HEK293T (cell line): ENCODE measurements around the gene TPK1.

Source experiments
- ARNT ChIP-seq: fragments of 450-650 bp; IDR thresholded peaks from 2 replicates; pipeline ENCODE4 v1.6.1; 2017; ENCODE audit warnings: mild to moderate bottlenecking
- CTBP1 ChIP-seq: fragments of 450-650 bp; IDR thresholded peaks from 2 replicates; pipeline ENCODE4 v1.6.1; 2016; ENCODE audit warnings: borderline replicate concordance
- ELF4 ChIP-seq: fragments of 450-650 bp; IDR thresholded peaks from 2 replicates; pipeline ENCODE4 v1.6.1; 2017; ENCODE audit warnings: antibody characterized with exemption
- FOXK2 ChIP-seq: fragments of 450-650 bp; IDR thresholded peaks from 2 replicates; pipeline ENCODE4 v1.6.1; 2016; ENCODE audit warnings: mild to moderate bottlenecking
- FOXM1 ChIP-seq: fragments of 450-650 bp; IDR thresholded peaks from 2 replicates; pipeline ENCODE4 v1.6.1; 2017; ENCODE audit warnings: mild to moderate bottlenecking, borderline replicate concordance
- LEF1 ChIP-seq: fragments of 450-650 bp; IDR thresholded peaks from 2 replicates; pipeline ENCODE4 v1.6.1; 2017; ENCODE audit warnings: mild to moderate bottlenecking, borderline replicate concordance
- NFRKB ChIP-seq: fragments of 450-650 bp; IDR thresholded peaks from 2 replicates; pipeline ENCODE4 v1.6.1; 2016; ENCODE audit warnings: mild to moderate bottlenecking, moderate library complexity
- SP1 ChIP-seq: fragments of 450-650 bp; IDR thresholded peaks from 2 replicates; pipeline ENCODE4 v1.6.1; 2017
- SUZ12 ChIP-seq: fragments of 450-650 bp; IDR thresholded peaks from 2 replicates; pipeline ENCODE4 v1.6.1; 2016; ENCODE audit warnings: mild to moderate bottlenecking

GRCh38 chr7:144488977-144489376 is 346.9 kb downstream of the TPK1 start:
- TF ChIP-seq ARNT (no peak), FOXK2 (no peak), SP1 (no peak), NFRKB (no peak), ELF4 (no peak), CTBP1 (no peak), FOXM1 (no peak), LEF1 (no peak), SUZ12 (no peak)
